Loucy (cell line): ENCODE measurements around the gene PHLDB2.

ENCODE experiments used
- H2AFZ ChIP-seq: fragments of 200-600 bp; sonication (generic); 2 replicates; pipeline ENCODE4 v1.6.0; 2016; ENCODE audit warnings: antibody characterized with exemption, mild to moderate bottlenecking, low read length, moderate library complexity
- H3F3A ChIP-seq: fragments of 200-600 bp; 2 replicates; pipeline ENCODE4 v1.6.0; 2016; ENCODE audit warnings: antibody characterized with exemption, low read depth, mild to moderate bottlenecking
- H3K27me3 ChIP-seq: fragments of 200-600 bp; sonication (generic); 2 replicates; pipeline ENCODE4 v1.6.1; 2014; ENCODE audit warnings: low read length, mild to moderate bottlenecking; ENCODE audit not compliant: insufficient read depth, poor library complexity, severe bottlenecking
- H3K36me3 ChIP-seq: fragments of 200-600 bp; sonication (generic); 2 replicates; pipeline ENCODE4 v1.6.1; 2016; ENCODE audit warnings: low read length; ENCODE audit not compliant: insufficient read depth
- H3K4me1 ChIP-seq: fragments of 200-600 bp; sonication (generic); 2 replicates; pipeline ENCODE4 v1.5.1; 2014; ENCODE audit warnings: low read length, mild to moderate bottlenecking; ENCODE audit not compliant: insufficient read depth, poor library complexity, severe bottlenecking
- H3K4me2 ChIP-seq: fragments of 200-600 bp; sonication (generic); 2 replicates; pipeline ENCODE4 v1.6.0; 2014; ENCODE audit warnings: antibody characterized with exemption, low read length, low read depth, mild to moderate bottlenecking; ENCODE audit not compliant: poor library complexity, severe bottlenecking
- H3K4me3 ChIP-seq: fragments of 200-600 bp; sonication (generic); 2 replicates; pipeline ENCODE4 v1.5.1; 2014; ENCODE audit warnings: low read length, mild to moderate bottlenecking, mixed read lengths; ENCODE audit not compliant: poor library complexity, severe bottlenecking
- H3K79me2 ChIP-seq: fragments of 200-600 bp; sonication (generic); 2 replicates; pipeline ENCODE4 v1.6.1; 2014; ENCODE audit warnings: low read length; ENCODE audit not compliant: insufficient read depth
- H3K9ac ChIP-seq: fragments of 200-600 bp; sonication (generic); 2 replicates; pipeline ENCODE4 v1.6.0; 2014; ENCODE audit warnings: mild to moderate bottlenecking, low read depth, low read length, moderate library complexity; ENCODE audit not compliant: poor library complexity, severe bottlenecking
- H3K9me2 ChIP-seq: fragments of 200-600 bp; sonication (generic); replicated peaks from 2 replicates; pipeline ENCODE4 v1.6.1; 2016; ENCODE audit warnings: low read depth, low read length, mixed read lengths
- H3K9me3 ChIP-seq: fragments of 200-600 bp; sonication (generic); 2 replicates; pipeline ENCODE4 v1.6.1; 2014; ENCODE audit warnings: mild to moderate bottlenecking, antibody characterized with exemption, low read length, low read depth; ENCODE audit not compliant: insufficient read depth
- H4K20me1 ChIP-seq: fragments of 200-600 bp; sonication (generic); 2 replicates; pipeline ENCODE4 v1.6.0; 2014; ENCODE audit warnings: antibody characterized with exemption, low read length, mild to moderate bottlenecking; ENCODE audit not compliant: insufficient read depth, poor library complexity, severe bottlenecking
- CTCF ChIP-seq: fragments of 200-600 bp; sonication (generic); conservative IDR thresholded peaks from 2 replicates; pipeline ENCODE4 v1.5.1; 2014; ENCODE audit warnings: mild to moderate bottlenecking, antibody characterized with exemption, low read length
- EZH2phosphoT487 ChIP-seq: fragments of 200-600 bp; IDR thresholded peaks from 2 replicates; pipeline ENCODE4 v1.6.1; 2018; ENCODE audit warnings: antibody characterized with exemption, mild to moderate bottlenecking, moderate library complexity, borderline replicate concordance

Gene PHLDB2

GRCh38 chr3:111862415-111862814 lies 3.4 kb downstream of the PHLDB2 start:
- Histone ChIP-seq H3K4me1 (peaks cover 43% of the 10 kb centered on the region), H3K9me2 (no peaks in the 10 kb centered on the region), H3K4me2 (peak overlapping the region; percentile 97), H3K9me3 (no peaks in the 10 kb centered on the region), H2AFZ (no peak overlapping the region), H4K20me1 (no peaks in the 10 kb centered on the region), H3F3A (no peaks in the 10 kb centered on the region), H3K27me3 (peaks cover 12% of the 10 kb centered on the region), H3K79me2 (0 out of 2 replicates have a peak, but pooled peaks cover 4% of the 10 kb centered on the region), H3K36me3 (no peaks in the 10 kb centered on the region), H3K4me3 (no peak overlapping the region), H3K9ac (no peak overlapping the region)
- TF ChIP-seq EZH2phosphoT487 (no peak), CTCF (no peak)

GRCh38 chr3:111862974-111863373 lies 3.9 kb downstream of the PHLDB2 start:
- Histone ChIP-seq H2AFZ (no peak overlapping the region), H3K36me3 (no peaks in the 10 kb centered on the region), H3K4me2 (peak overlapping the region; percentile 97), H3K79me2 (0 out of 2 replicates have a peak, but pooled peaks cover 4% of the 10 kb centered on the region), H3K9me3 (no peaks in the 10 kb centered on the region), H3K9ac (no peak overlapping the region), H3K4me1 (peaks cover 43% of the 10 kb centered on the region), H3K4me3 (no peak overlapping the region), H3K27me3 (peaks cover 12% of the 10 kb centered on the region), H3F3A (no peaks in the 10 kb centered on the region), H3K9me2 (no peaks in the 10 kb centered on the region), H4K20me1 (no peaks in the 10 kb centered on the region)
- no peak for TF ChIP-seq CTCF
- TF ChIP-seq EZH2phosphoT487, result no peak

DNA sequence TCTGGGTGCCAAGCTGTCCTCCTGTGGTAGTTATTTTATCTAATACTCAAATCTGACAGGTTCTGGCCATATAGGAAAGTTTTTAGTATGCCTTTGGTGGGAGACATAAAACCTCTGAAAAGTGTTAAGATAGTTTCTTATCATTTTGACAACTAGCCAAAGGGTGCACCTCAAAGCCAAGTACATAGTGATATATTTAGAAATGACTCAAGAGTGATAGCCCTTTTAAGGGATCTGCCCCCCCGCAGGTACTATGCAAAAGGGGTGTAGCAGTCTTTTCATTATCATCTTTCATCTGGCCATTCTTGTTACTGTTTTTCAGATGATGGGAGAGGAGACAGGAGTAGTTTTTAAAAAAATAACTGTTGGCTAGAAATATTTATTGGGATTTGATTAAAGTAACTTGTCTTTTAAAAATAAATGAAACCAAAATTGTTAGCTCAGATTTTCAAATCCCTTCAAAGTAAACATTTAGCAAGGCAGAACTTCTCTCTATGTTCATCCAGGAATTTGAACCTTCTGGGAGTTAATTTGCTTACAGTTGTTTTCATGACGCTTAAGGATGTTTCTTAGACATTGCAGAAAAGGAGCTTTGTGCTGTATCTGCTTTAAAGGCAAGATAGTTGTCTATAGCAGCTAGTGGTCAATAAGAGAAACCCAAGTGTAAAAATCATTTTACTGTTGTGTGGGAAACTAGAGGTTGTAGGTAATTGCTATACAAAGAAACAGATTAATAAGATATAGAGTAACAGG lies 5.1 kb downstream of the PHLDB2 start:
- Histone ChIP-seq H3K4me2 (peak overlapping the region; percentile 97), H3K9me3 (no peaks in the 10 kb centered on the region), H4K20me1 (no peaks in the 10 kb centered on the region), H3F3A (no peaks in the 10 kb centered on the region), H3K9me2 (no peaks in the 10 kb centered on the region), H2AFZ (no peak overlapping the region), H3K27me3 (peaks cover 3% of the 10 kb centered on the region), H3K36me3 (no peaks in the 10 kb centered on the region), H3K4me3 (no peak overlapping the region), H3K9ac (no peak overlapping the region), H3K79me2 (0 out of 2 replicates have a peak, but pooled peaks cover 4% of the 10 kb centered on the region), H3K4me1 (peaks cover 40% of the 10 kb centered on the region)
- TF ChIP-seq CTCF (no peak), EZH2phosphoT487 (no peak)
